Fibroblast of pulmonary artery (primary cell): ENCODE results near the gene KMT2D.
A peak's percentile ranks its signal among the peaks of the same experiment; 100 is the strongest.
"Not testable (repeated sequence)": the region's sequence is repeated elsewhere in the genome, so short reads cannot be mapped to it uniquely, and the experiment has no call there.

Experiments used
- DNase-seq: peaks from one replicate; pipeline ENCODE4 v3.0.0-alpha.2; 2010; ENCODE audit warnings: low read depth
- H3K4me3 ChIP-seq: replicated peaks from 2 replicates; pipeline ENCODE4 v1.5.1; 2011; ENCODE audit warnings: low read depth, mild to moderate bottlenecking, control low read depth, low read length, moderate library complexity
- TF ChIP-seq, protein P1 (sequence below): IDR thresholded peaks from 2 replicates; pipeline ENCODE4 v1.5.1; 2011; ENCODE audit warnings: mild to moderate bottlenecking, control low read depth, low read length, inconsistent platforms; ENCODE audit errors: missing control alignments

The KMT2D gene

DNA sequence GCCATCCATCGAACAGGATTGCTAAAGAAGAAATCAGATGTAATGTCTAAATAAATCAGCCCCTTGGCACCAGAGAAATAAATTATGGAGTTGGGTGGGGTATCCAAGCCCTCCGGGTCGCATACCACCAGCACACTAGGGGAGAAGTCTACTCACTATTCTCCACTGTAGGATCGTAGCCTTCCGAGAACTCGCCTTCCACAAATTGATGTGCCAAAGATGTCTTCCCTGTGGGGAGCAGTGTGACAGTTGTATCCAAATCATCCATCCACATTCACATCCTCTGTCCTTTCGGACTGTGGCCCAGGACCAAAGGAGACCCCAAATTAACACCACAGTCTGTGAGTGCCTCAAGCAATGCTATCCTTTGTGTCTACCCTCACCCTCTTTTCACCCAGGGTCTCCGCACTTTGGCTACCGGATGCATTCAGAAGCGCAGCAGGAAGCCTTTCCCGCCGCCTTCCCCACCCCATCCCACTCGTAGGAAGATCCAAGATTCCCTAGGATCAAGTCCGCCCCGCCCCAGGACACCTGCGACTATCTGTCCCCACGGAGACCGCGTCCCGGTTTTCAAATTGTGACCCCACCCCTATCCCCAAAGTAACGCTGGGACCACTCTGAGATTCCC is 8.4 kb upstream of the KMT2D start:
- peak overlapping the region; percentile 90 for H3K4me3 ChIP-seq
- no peak for DNase-seq
- TF ChIP-seq, protein P1, sequence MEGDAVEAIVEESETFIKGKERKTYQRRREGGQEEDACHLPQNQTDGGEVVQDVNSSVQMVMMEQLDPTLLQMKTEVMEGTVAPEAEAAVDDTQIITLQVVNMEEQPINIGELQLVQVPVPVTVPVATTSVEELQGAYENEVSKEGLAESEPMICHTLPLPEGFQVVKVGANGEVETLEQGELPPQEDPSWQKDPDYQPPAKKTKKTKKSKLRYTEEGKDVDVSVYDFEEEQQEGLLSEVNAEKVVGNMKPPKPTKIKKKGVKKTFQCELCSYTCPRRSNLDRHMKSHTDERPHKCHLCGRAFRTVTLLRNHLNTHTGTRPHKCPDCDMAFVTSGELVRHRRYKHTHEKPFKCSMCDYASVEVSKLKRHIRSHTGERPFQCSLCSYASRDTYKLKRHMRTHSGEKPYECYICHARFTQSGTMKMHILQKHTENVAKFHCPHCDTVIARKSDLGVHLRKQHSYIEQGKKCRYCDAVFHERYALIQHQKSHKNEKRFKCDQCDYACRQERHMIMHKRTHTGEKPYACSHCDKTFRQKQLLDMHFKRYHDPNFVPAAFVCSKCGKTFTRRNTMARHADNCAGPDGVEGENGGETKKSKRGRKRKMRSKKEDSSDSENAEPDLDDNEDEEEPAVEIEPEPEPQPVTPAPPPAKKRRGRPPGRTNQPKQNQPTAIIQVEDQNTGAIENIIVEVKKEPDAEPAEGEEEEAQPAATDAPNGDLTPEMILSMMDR, result no peak

DNA sequence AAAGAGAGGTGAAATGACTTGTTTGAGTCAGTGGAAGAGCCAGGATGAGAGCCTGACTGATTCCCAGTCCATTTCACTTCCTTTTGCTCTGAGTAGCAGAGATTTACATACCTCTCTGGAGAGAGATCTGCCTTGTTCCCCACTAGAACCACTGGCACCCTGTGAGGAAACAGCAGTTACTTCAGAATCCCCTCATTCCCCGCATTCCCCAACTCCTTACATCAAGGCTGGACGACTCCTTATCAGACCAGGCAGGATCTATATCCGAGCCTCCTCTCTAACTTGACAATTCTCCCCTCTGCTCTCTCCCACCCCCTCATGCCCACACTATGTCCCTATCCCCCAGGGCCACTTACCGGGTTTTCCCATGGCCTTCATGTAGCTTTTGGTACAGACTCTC is 5.5 kb upstream of the KMT2D start:
- TF ChIP-seq, protein P1, result no peak
- DNase-seq, result no peak
- no peak overlapping the region for H3K4me3 ChIP-seq

DNA sequence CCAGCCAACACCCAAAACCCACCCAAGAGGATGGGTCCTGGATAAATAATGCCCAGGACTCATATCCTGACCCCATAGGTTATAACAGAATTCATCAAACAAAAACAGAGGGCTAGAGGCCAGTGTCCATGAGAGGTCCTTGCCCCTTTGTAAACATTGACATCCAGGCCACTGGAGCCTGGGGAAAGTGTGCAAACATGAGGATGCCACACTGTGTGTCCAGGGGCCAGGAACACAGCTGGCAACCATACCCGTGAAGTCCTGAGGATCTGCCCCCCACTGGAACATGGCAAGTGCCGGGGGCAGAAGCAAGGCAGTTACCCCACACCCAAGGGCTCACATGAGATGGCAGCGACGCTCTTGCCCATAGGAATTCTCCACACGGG is 4.2 kb upstream of the KMT2D start:
- no peak overlapping the region for H3K4me3 ChIP-seq
- TF ChIP-seq, protein P1, result no peak
- no peak for DNase-seq

DNA sequence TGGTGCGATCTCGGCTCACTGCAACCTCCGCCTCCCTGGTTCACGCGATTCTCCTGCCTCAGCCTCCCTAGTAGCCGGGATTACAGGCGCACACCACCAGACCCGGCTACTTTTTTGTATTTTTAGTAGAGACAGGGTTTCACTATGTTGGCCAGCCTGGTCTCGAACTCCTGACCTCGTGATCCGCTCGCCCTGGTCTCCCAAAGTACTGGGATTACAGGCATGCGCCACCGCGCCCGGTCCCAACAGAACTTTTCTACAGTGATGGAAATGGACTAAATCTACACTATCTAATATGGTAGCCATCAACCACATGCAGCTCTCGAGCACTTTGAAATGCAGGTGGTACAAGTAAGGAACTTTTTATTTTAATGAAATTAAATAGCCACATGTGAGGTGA is 1.3 kb upstream of the KMT2D start:
- not testable (repeated sequence) for DNase-seq

DNA sequence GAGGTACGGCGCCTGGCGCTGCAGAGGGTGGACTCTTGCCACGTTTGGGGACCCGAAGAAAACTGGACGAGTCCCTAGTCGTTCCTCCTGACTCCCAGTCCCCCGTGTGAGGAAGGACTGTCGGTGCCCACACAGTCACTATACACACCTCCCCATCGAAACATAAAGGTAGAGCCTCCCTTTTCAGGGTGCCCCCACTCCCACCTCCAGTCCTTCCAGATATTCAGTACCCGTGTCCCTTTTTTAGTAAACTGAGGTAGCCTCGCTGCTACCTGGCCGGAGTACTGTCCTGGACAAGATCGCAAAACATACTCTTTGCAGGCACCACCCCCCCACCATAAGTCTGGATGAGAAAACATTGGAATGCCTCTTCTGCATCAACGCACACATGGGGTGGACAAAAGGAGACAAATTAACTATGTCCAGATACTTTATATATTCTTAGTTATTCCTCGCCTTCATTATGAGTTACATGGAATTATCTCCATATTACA is 610 bp upstream of the KMT2D start:
- no peak for DNase-seq
- TF ChIP-seq, protein P1, result no peak
- peak overlapping the region; percentile 87 for H3K4me3 ChIP-seq

More for the DNA sequence above, 1.3 kb upstream of the KMT2D start:
- not testable (repeated sequence) for H3K4me3 ChIP-seq

DNA sequence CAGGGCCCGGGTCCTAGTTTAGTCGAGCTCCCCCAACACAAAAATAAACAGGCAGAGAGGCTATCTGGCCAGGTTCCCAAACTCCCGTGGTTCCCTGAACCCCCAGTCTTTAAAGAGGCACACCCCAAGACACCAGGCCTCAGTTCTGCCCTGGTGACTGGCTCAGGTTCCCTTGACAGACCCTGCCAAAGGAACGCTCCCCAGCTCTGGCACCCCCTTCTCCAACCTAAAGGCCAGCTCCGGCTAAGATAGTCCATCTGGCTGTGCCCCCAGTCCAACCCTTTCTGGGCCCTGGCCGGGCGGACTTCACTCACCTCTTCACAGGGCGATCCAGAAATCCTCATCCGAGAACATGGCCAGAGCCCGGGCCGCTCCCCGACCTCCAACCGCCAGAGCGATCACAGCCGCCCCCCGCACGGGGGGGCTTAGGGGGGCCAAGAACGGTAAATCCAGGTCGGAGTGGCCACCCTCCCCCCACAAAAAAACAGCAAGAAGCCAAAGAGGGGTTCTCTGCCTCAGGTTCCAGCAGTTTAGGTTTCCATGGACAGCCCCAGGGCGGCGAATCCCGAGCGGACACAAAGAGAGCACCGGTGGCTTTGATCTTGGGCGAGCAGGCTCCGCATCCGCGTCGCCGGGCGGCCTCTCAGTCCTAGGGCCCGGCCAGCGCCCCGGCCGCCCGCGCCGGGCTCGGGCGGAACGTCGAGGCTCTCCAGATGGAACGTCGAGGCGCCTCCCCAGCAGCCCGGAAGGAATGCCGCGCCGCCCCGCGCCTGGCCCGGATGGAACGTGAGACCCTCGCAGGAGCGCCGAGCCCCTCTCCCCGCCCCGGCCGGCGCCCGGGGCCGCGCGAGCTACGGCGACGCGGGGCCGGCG is 1.1 kb downstream of the KMT2D start:
- TF ChIP-seq, protein P1, result no peak

DNA sequence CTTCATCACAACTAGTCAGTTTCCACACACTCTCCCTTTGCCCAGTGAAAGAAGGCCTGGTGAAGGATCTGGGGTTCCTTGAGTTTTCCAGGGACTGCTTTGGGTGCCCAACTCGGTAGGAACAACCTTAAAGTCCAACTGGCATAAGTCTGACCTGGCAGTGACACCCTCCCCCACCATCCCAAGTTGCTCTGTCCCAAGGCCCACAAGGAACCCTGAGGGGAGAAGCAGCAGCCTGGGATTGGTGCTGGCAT is 1.6 kb downstream of the KMT2D start:
- no peak for DNase-seq
- TF ChIP-seq, protein P1, result no peak
- H3K4me3 ChIP-seq, result peak overlapping the region; percentile 87

More for the DNA sequence above, 1.1 kb downstream of the KMT2D start:
- peak; percentile 28 for DNase-seq
- H3K4me3 ChIP-seq, result peak overlapping the region; percentile 87
